Endothelial cell of umbilical vein (primary cell): ENCODE data around the gene ACER3. TPM values are rescaled to one million over a fixed set of nuclear protein-coding genes. Genes with fewer than 3 reads are reported as not detected.

Source experiments
- BruUV-seq: library from RNA; stranded (reverse); fragments of 400-500 nt; replicated peaks from 2 replicates; lab custom pipeline; 2021; lab: Mats Ljungman, UMichigan
- CTCF ChIA-PET: fragments of 300-600, 350-600 bp; sonication (Branson Sonifier 250); formaldehyde crosslinking; loops from one replicate; lab custom pipeline; 2021; ENCODE audit warnings: antibody characterized with exemption, inconsistent platforms; lab: Charles Lee
- POLR2A ChIA-PET: fragments of 300-600, 350-600 bp; sonication (Branson Sonifier 250); formaldehyde crosslinking; loops from one replicate; lab custom pipeline; 2021; ENCODE audit warnings: antibody characterized with exemption, inconsistent platforms; lab: Charles Lee
- DNase-seq: peaks from one replicate; pipeline ENCODE4 v3.0.0-alpha.2; 2011; ENCODE audit warnings: low read depth, low spot score
- FAIRE-seq: peaks from 2 replicates; lab custom pipeline; 2011; peaks lifted over from hg19 to GRCh38; lab: Jason Lieb, UNC
- H2AFZ ChIP-seq: 2 replicates; pipeline ENCODE4 v1.6.0; 2012; ENCODE audit warnings: low read depth, low read length, control low read depth, inconsistent platforms
- H3K27ac ChIP-seq: 2 replicates; pipeline ENCODE4 v1.5.1; 2011; ENCODE audit warnings: low read depth, mild to moderate bottlenecking, control low read depth, low read length, moderate library complexity; ENCODE audit not compliant: insufficient read depth
- H3K27me3 ChIP-seq, 2 experiments: 2 replicates each; pipeline versions ENCODE4 v1.6.0 to v1.6.1; 2011; ENCODE audit warnings: low read length in 2 of 2, mixed read lengths in 1 of 2; ENCODE audit not compliant: control insufficient read depth in 2 of 2, insufficient read depth in 2 of 2
- H3K36me3 ChIP-seq, 2 experiments: 2 replicates in 1 of 2; 3 replicates in 1 of 2; pipeline ENCODE4 v1.5.1; 2011; ENCODE audit warnings: low read length in 2 of 2, mild to moderate bottlenecking in 1 of 2, moderate library complexity in 1 of 2; ENCODE audit not compliant: control insufficient read depth in 2 of 2, insufficient read depth in 2 of 2; ENCODE audit errors: extremely low read depth in 1 of 2
- H3K4me1 ChIP-seq: 3 replicates; pipeline ENCODE4 v1.5.1; 2011; ENCODE audit warnings: mild to moderate bottlenecking, low read length; ENCODE audit not compliant: control insufficient read depth, insufficient read depth; ENCODE audit errors: extremely low read depth
- H3K4me2 ChIP-seq: 2 replicates; pipeline ENCODE4 v1.6.1; 2011; ENCODE audit warnings: low read length, control low read depth, mixed read lengths; ENCODE audit not compliant: insufficient read depth
- H3K4me3 ChIP-seq, 3 experiments: fragments of 200-600 bp in 1 of 3; sonication (generic), shearing (Covaris generic) in 1 of 3; replicated peaks in 1 of 3; 2 replicates each; pipeline ENCODE4 v1.5.1; 2011 to 2016; ENCODE audit warnings: control low read depth in 3 of 3, low read length in 3 of 3, mild to moderate bottlenecking in 2 of 3, inconsistent platforms in 1 of 3, low read depth in 1 of 3, moderate library complexity in 1 of 3; ENCODE audit not compliant: insufficient read depth in 1 of 3
- H3K79me2 ChIP-seq: 2 replicates; pipeline ENCODE4 v1.6.0; 2012; ENCODE audit warnings: low read length, inconsistent platforms; ENCODE audit not compliant: control insufficient read depth, insufficient read depth
- H3K9ac ChIP-seq: replicated peaks from 2 replicates; pipeline ENCODE3; 2011; ENCODE audit warnings: low read length, control low read depth; ENCODE audit not compliant: insufficient read depth; ENCODE audit errors: extremely low read depth
- H3K9me1 ChIP-seq: replicated peaks from 3 replicates; pipeline ENCODE4 v1.6.0; 2011; ENCODE audit warnings: mild to moderate bottlenecking, low read length; ENCODE audit not compliant: control insufficient read depth, insufficient read depth; ENCODE audit errors: extremely low read depth
- H3K9me3 ChIP-seq: replicated peaks from 2 replicates; pipeline ENCODE4 v1.5.1; 2012; ENCODE audit warnings: low read length, inconsistent platforms; ENCODE audit not compliant: control insufficient read depth, insufficient read depth
- H4K20me1 ChIP-seq: replicated peaks from 2 replicates; pipeline ENCODE3; 2011; ENCODE audit warnings: mild to moderate bottlenecking, low read length; ENCODE audit not compliant: control insufficient read depth, insufficient read depth; ENCODE audit errors: extremely low read depth
- EZH2 ChIP-seq: IDR thresholded peaks from 2 replicates; pipeline ENCODE4 v1.6.1; 2012; ENCODE audit warnings: borderline replicate concordance, low read depth, mild to moderate bottlenecking, moderate library complexity, low read length, inconsistent platforms; ENCODE audit not compliant: severe bottlenecking
- JUN ChIP-seq: IDR thresholded peaks from 2 replicates; pipeline ENCODE4 v1.6.1; 2011; ENCODE audit warnings: borderline replicate concordance, low read depth; ENCODE audit not compliant: insufficient read length, insufficient read depth
- MYC ChIP-seq: IDR thresholded peaks from one replicate; pipeline ENCODE4 v1.6.1; 2011; ENCODE audit warnings: mild to moderate bottlenecking, low read depth, low read length
- POLR2A ChIP-seq: IDR thresholded peaks from 2 replicates; pipeline ENCODE4 v1.6.1; 2012; ENCODE audit warnings: low read depth, mild to moderate bottlenecking, control low read depth, low read length
- POLR2AphosphoS5 ChIP-seq: IDR thresholded peaks from 2 replicates; pipeline ENCODE4 v1.6.1; 2012; ENCODE audit warnings: low read depth, mild to moderate bottlenecking, control low read depth, low read length, moderate library complexity; ENCODE audit not compliant: insufficient read depth
- dilution Hi-C: fragments of 300-500 bp; cut with MboI; formaldehyde crosslinking; loops from one replicate; pipeline ENCODE4 v1.15.0; 2019; ENCODE audit warnings: low sequenced_read_pairs; ENCODE audit not compliant: extremely low pct_ligation_motif_present
- intact Hi-C: fragments of 100-400 bp; cut with micrococcal nuclease; formaldehyde crosslinking; loops from one replicate; pipeline ENCODE4 v1.10.0; 2022
- polyA plus RNA-seq, 4 experiments: library from polyadenylated mRNA; depleted of rRNA in 3 of 4; stranded (reverse) in 3 of 4; unstranded in 1 of 4; fragments of >200 nt; gene quantifications; 2 replicates each; pipeline versions ENCODE4 v1.2.1 to v1.2.3, GENCODE V29; 2011 to 2012; ENCODE audit warnings: missing spikeins in 1 of 4
- total RNA-seq: library from RNA; stranded (reverse); gene quantifications from 2 replicates; pipeline ENCODE4 v1.2.3, GENCODE V29; 2021
- TF ChIP-seq, protein P1 (sequence below), 2 donors: IDR thresholded peaks; 1 replicate in 1 of 2; 2 replicates in 1 of 2; pipeline ENCODE4 v1.5.1; 2011; ENCODE audit warnings: low read length in 2 of 2, mild to moderate bottlenecking in 2 of 2, moderate library complexity in 2 of 2, control low read depth in 1 of 2, inconsistent platforms in 1 of 2, low read depth in 1 of 2; ENCODE audit not compliant: insufficient read depth in 1 of 2; ENCODE audit errors: extremely low read depth in 1 of 2

The ACER3 gene
- total and polyA plus RNA-seq, 2 donors (not counting 3 experiments of a cell fraction or from before 2014, with no cell fraction given), result 9.9 to 31.6 TPM

DNA sequence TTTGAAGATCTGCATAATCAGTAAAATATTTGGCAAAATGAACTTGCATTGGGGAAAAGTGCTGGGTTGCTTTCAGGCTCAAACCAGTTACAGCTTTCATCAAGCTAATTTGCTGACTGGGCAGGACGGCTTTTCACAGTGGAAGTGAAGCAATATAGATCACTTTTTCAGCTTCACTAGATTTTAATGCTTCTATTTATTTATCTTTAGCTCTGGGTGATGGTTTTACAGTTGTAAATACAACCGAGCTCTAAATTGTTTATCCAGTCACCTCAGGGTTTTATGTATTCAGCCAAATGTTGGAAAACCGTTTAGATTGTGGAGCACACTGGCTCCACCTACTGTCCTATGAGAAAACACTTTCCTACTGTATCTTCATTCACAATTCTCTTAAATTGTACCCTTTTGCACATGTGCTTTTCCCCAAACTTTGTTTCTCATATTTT, 58.2 kb downstream of the ACER3 start:
- peak overlapping the region; percentile 34 for H3K4me2 ChIP-seq
- CTCF ChIA-PET, result interaction anchor here (0.6 to 7.2 kb wide), 59 partner anchors 9 to 340 kb away, joined by 3 to 338 read pairs (median 8); partner anchors contain the start of genes B3GNT6 and TSKU
- TF ChIP-seq, protein P1, sequence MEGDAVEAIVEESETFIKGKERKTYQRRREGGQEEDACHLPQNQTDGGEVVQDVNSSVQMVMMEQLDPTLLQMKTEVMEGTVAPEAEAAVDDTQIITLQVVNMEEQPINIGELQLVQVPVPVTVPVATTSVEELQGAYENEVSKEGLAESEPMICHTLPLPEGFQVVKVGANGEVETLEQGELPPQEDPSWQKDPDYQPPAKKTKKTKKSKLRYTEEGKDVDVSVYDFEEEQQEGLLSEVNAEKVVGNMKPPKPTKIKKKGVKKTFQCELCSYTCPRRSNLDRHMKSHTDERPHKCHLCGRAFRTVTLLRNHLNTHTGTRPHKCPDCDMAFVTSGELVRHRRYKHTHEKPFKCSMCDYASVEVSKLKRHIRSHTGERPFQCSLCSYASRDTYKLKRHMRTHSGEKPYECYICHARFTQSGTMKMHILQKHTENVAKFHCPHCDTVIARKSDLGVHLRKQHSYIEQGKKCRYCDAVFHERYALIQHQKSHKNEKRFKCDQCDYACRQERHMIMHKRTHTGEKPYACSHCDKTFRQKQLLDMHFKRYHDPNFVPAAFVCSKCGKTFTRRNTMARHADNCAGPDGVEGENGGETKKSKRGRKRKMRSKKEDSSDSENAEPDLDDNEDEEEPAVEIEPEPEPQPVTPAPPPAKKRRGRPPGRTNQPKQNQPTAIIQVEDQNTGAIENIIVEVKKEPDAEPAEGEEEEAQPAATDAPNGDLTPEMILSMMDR (IDR thresholded peaks at IDR 0.05; ENCODE audit: extremely low read depth in 1 of 2, insufficient read depth in 1 of 2, low read depth in 1 of 2, low read length in 2 of 2), result peak; percentile 57 to 63
- TF ChIP-seq POLR2AphosphoS5, result no peak
- peak; percentile 73 for DNase-seq
- no peak overlapping the region for H3K4me3 ChIP-seq
- H3K9me1 ChIP-seq, result peaks cover 2% of the 10 kb centered on the region
- intact Hi-C loops (loop anchor here (1.0 to 2.0 kb wide), 6 partner anchors 34 to 185 kb away; partner anchors contain the start of gene ACER3), dilution Hi-C loops (loop anchor here (25.0 kb wide), 1 partner anchor 107 kb away; no protein-coding TSS in a partner anchor)
- H3K9me3 ChIP-seq, result no peaks in the 10 kb centered on the region
- no peak overlapping the region for H3K9ac ChIP-seq
- H2AFZ ChIP-seq, result no peak overlapping the region
- H4K20me1 ChIP-seq, result no peaks in the 10 kb centered on the region
- FAIRE-seq, result peak; percentile 38
- peaks cover 3% of the 10 kb centered on the region for H3K79me2 ChIP-seq
- POLR2A ChIA-PET, result no interaction called here
- peaks cover 7% of the 10 kb centered on the region for H3K4me1 ChIP-seq
- no TSS peak for BruUV-seq
- H3K36me3 ChIP-seq, result no peaks in the 10 kb centered on the region
- no peak overlapping the region for H3K27ac ChIP-seq
- H3K27me3 ChIP-seq, result no peaks in the 10 kb centered on the region

DNA sequence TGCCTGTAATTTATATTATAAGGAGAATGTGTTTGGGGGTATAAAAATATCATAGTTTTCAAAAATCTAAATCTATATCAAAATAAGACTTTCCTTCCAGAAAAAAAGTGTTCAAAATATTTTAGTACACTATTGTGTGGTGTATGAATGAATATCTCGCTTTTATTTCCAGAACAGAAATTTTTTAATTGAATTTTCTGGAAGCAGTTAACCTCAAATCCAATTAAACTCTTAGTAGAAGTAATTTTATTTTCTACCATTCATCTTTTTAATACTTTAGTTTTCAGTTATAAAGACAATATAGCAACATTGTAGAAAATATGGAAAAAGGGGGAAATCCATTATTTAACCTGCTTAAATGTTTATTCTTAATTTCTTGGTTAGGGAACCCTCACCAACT, 58.7 kb downstream of the ACER3 start:
- H3K9me1 ChIP-seq, result peaks cover 2% of the 10 kb centered on the region
- POLR2A ChIA-PET, result interaction anchor here (0.8 kb wide), 1 partner anchor 58 kb away, joined by 3 read pairs; no protein-coding TSS in a partner anchor
- H3K4me2 ChIP-seq, result no peak overlapping the region
- peaks cover 3% of the 10 kb centered on the region for H3K79me2 ChIP-seq
- H3K27ac ChIP-seq, result no peak overlapping the region
- dilution Hi-C loops (loop anchor here (25.0 kb wide), 1 partner anchor 107 kb away; no protein-coding TSS in a partner anchor), intact Hi-C loops (loop anchor here (1.0 to 2.0 kb wide), 6 partner anchors 35 to 185 kb away; partner anchors contain the start of gene ACER3)
- H3K27me3 ChIP-seq, result no peaks in the 10 kb centered on the region
- FAIRE-seq (no peak), DNase-seq (no peak)
- TF ChIP-seq EZH2 (no peak), POLR2AphosphoS5 (no peak), MYC (no peak), POLR2A (no peak), JUN (no peak)
- no peaks in the 10 kb centered on the region for H4K20me1 ChIP-seq
- H3K9me3 ChIP-seq, result no peaks in the 10 kb centered on the region
- H3K36me3 ChIP-seq, result no peaks in the 10 kb centered on the region
- CTCF ChIA-PET, result interaction anchor here (0.7 to 7.2 kb wide), 63 partner anchors 8 to 629 kb away, joined by 3 to 338 read pairs (median 10); partner anchors contain the start of gene B3GNT6
- peaks cover 7% of the 10 kb centered on the region for H3K4me1 ChIP-seq
- no peak overlapping the region for H3K9ac ChIP-seq
- H3K4me3 ChIP-seq, result no peak overlapping the region
- H2AFZ ChIP-seq, result no peak overlapping the region
- BruUV-seq, result no TSS peak
